HEK293 (cell line): ENCODE results near the gene SLC3A2.

ENCODE experiments used
- ELK4 ChIP-seq: IDR thresholded peaks from 2 replicates; pipeline ENCODE4 v1.6.1; 2011; ENCODE audit warnings: mild to moderate bottlenecking, low read depth, low read length, borderline replicate concordance
- KLF10 ChIP-seq: fragments of 450-650 bp; IDR thresholded peaks from 2 replicates; pipeline ENCODE4 v1.5.1; 2018; ENCODE audit warnings: missing biosample characterization, mild to moderate bottlenecking, missing genetic modification characterization
- KLF8 ChIP-seq: fragments of 450-650 bp; formaldehyde crosslinking; IDR thresholded peaks from 2 replicates; pipeline ENCODE4 v1.5.1; 2016; ENCODE audit warnings: missing biosample characterization, missing genetic modification characterization
- OSR2 ChIP-seq: fragments of 450-650 bp; formaldehyde crosslinking; IDR thresholded peaks from 2 replicates; pipeline ENCODE4 v1.5.1; 2016; ENCODE audit warnings: missing biosample characterization, missing genetic modification characterization
- PBX3 ChIP-seq: sonication (generic); formaldehyde crosslinking; IDR thresholded peaks from 2 replicates; pipeline ENCODE4 v1.8.1; 2022; ENCODE audit warnings: mild to moderate bottlenecking, moderate library complexity, missing genetic modification reagents
- SP7 ChIP-seq: fragments of 450-650 bp; formaldehyde crosslinking; IDR thresholded peaks from 2 replicates; pipeline ENCODE4 v1.5.1; 2016; ENCODE audit warnings: missing biosample characterization, missing genetic modification characterization
- ZNF138 ChIP-seq: fragments of 450-650 bp; formaldehyde crosslinking; IDR thresholded peaks from 2 replicates; pipeline ENCODE4 v1.5.1; 2016; ENCODE audit warnings: missing biosample characterization, missing genetic modification characterization, borderline replicate concordance
- ZNF19 ChIP-seq: fragments of 450-650 bp; formaldehyde crosslinking; IDR thresholded peaks from 2 replicates; pipeline ENCODE4; 2016; ENCODE audit warnings: missing biosample characterization, missing genetic modification characterization, low read depth
- ZNF366 ChIP-seq: fragments of 450-650 bp; formaldehyde crosslinking; conservative IDR thresholded peaks from 2 replicates; pipeline ENCODE4 v1.5.1; 2016; ENCODE audit warnings: missing biosample characterization, missing genetic modification characterization
- ZNF391 ChIP-seq: fragments of 450-650 bp; formaldehyde crosslinking; IDR thresholded peaks from 2 replicates; pipeline ENCODE4 v1.5.1; 2016; ENCODE audit warnings: low read depth, missing biosample characterization, missing genetic modification characterization, borderline replicate concordance
- ZNF394 ChIP-seq: fragments of 450-650 bp; formaldehyde crosslinking; IDR thresholded peaks from 2 replicates; pipeline ENCODE4 v1.5.1; 2016; ENCODE audit warnings: missing biosample characterization, missing genetic modification characterization, mild to moderate bottlenecking, moderate library complexity, borderline replicate concordance
- ZNF398 ChIP-seq: fragments of 450-650 bp; formaldehyde crosslinking; IDR thresholded peaks from 2 replicates; pipeline ENCODE4 v1.5.1; 2017; ENCODE audit warnings: missing biosample characterization, missing genetic modification characterization
- ZNF529 ChIP-seq: fragments of 450-650 bp; formaldehyde crosslinking; IDR thresholded peaks from 2 replicates; pipeline ENCODE4 v1.5.1; 2017; ENCODE audit warnings: missing genetic modification characterization, missing biosample characterization; ENCODE audit not compliant: insufficient replicate concordance
- ZNF544 ChIP-seq: fragments of 450-650 bp; formaldehyde crosslinking; IDR thresholded peaks from 2 replicates; pipeline ENCODE4 v1.5.0; 2017; ENCODE audit warnings: missing biosample characterization, missing genetic modification characterization
- ZNF623 ChIP-seq: fragments of 450-650 bp; formaldehyde crosslinking; IDR thresholded peaks from 2 replicates; pipeline ENCODE4 v1.5.1; 2016; ENCODE audit warnings: missing biosample characterization, missing genetic modification characterization
- ZNF624 ChIP-seq: fragments of 450-650 bp; formaldehyde crosslinking; IDR thresholded peaks from 2 replicates; pipeline ENCODE4 v1.5.1; 2017; ENCODE audit warnings: missing biosample characterization, missing genetic modification characterization
- ZNF747 ChIP-seq: fragments of 450-650 bp; formaldehyde crosslinking; IDR thresholded peaks from 2 replicates; pipeline ENCODE4 v1.5.1; 2016; ENCODE audit warnings: missing biosample characterization, missing genetic modification characterization
- ZNF791 ChIP-seq: fragments of 450-650 bp; formaldehyde crosslinking; IDR thresholded peaks from 2 replicates; pipeline ENCODE4 v1.5.1; 2016; ENCODE audit warnings: missing biosample characterization, missing genetic modification characterization
- ZNF843 ChIP-seq: fragments of 450-650 bp; formaldehyde crosslinking; IDR thresholded peaks from 2 replicates; pipeline ENCODE4 v1.5.1; 2016; ENCODE audit warnings: missing biosample characterization, missing genetic modification characterization
- TF ChIP-seq, protein P1 (sequence below): fragments of 450-650 bp; formaldehyde crosslinking; optimal IDR thresholded peaks from 2 replicates; pipeline ENCODE3; 2016; ENCODE audit warnings: missing biosample characterization, mild to moderate bottlenecking, missing genetic modification characterization
- TF ChIP-seq, protein P2 (sequence below): fragments of 450-650 bp; formaldehyde crosslinking; IDR thresholded peaks from 2 replicates; pipeline ENCODE4 v1.5.1; 2016; ENCODE audit warnings: missing biosample characterization, missing genetic modification characterization, low read depth
- TF ChIP-seq, protein P3 (sequence below): fragments of 450-650 bp; formaldehyde crosslinking; IDR thresholded peaks from 2 replicates; pipeline ENCODE4 v1.5.1; 2016; ENCODE audit warnings: missing biosample characterization, missing genetic modification characterization
- TF ChIP-seq, protein P4 (sequence below): fragments of 450-650 bp; formaldehyde crosslinking; IDR thresholded peaks from 2 replicates; pipeline ENCODE4 v1.5.1; 2017; ENCODE audit warnings: missing biosample characterization, missing genetic modification characterization
- TF ChIP-seq, protein P5 (sequence below): fragments of 450-650 bp; formaldehyde crosslinking; IDR thresholded peaks from 2 replicates; pipeline ENCODE4 v1.5.1; 2016; ENCODE audit warnings: missing biosample characterization, missing genetic modification characterization

SLC3A2 gene

GRCh38 chr11:62839050-62839945 is 41.4 kb upstream of the SLC3A2 start, which contains the start of gene WDR74 (continued):
- TF ChIP-seq ZNF398 (tag by site-specific recombination) (no peak), ZNF391 (tag by site-specific recombination) (peak; percentile 22; the same call in 1 of the 2 replicates), ZNF624 (tag by site-specific recombination) (no peak), ZNF394 (tag by site-specific recombination) (no peak; the same call in 1 of the 2 replicates), KLF10 (tag by site-specific recombination) (no peak; the same call in 1 of the 2 replicates), ZNF747 (no peak), ZNF529 (no peak), KLF8 (peak; percentile 57; the same call in 1 of the 2 replicates), ZNF843 (tag by site-specific recombination) (no peak), ZNF623 (tag by site-specific recombination) (no peak), ZNF791 (tag by site-specific recombination) (no peak), ZNF19 (no peak), ELK4 (no peak), ZNF544 (tag by site-specific recombination) (no peak), SP7 (tag by site-specific recombination) (peak; percentile 61), ZNF366 (tag by site-specific recombination) (no peak), ZNF138 (tag by site-specific recombination) (no peak), PBX3 (peak; percentile 77; the same call in 1 of the 2 replicates), OSR2 (tag by site-specific recombination) (no peak)
- TF ChIP-seq, protein P1, sequence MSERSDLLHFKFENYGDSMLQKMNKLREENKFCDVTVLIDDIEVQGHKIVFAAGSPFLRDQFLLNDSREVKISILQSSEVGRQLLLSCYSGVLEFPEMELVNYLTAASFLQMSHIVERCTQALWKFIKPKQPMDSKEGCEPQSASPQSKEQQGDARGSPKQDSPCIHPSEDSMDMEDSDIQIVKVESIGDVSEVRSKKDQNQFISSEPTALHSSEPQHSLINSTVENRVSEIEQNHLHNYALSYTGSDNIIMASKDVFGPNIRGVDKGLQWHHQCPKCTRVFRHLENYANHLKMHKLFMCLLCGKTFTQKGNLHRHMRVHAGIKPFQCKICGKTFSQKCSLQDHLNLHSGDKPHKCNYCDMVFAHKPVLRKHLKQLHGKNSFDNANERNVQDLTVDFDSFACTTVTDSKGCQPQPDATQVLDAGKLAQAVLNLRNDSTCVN (tag by site-specific recombination): peak; percentile 45
- TF ChIP-seq, protein P2, sequence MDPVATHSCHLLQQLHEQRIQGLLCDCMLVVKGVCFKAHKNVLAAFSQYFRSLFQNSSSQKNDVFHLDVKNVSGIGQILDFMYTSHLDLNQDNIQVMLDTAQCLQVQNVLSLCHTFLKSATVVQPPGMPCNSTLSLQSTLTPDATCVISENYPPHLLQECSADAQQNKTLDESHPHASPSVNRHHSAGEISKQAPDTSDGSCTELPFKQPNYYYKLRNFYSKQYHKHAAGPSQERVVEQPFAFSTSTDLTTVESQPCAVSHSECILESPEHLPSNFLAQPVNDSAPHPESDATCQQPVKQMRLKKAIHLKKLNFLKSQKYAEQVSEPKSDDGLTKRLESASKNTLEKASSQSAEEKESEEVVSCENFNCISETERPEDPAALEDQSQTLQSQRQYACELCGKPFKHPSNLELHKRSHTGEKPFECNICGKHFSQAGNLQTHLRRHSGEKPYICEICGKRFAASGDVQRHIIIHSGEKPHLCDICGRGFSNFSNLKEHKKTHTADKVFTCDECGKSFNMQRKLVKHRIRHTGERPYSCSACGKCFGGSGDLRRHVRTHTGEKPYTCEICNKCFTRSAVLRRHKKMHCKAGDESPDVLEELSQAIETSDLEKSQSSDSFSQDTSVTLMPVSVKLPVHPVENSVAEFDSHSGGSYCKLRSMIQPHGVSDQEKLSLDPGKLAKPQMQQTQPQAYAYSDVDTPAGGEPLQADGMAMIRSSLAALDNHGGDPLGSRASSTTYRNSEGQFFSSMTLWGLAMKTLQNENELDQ: no peak
- TF ChIP-seq, protein P3, sequence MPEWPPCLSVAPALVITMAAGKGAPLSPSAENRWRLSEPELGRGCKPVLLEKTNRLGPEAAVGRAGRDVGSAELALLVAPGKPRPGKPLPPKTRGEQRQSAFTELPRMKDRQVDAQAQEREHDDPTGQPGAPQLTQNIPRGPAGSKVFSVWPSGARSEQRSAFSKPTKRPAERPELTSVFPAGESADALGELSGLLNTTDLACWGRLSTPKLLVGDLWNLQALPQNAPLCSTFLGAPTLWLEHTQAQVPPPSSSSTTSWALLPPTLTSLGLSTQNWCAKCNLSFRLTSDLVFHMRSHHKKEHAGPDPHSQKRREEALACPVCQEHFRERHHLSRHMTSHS (tag by site-specific recombination): no peak
- TF ChIP-seq, protein P4, sequence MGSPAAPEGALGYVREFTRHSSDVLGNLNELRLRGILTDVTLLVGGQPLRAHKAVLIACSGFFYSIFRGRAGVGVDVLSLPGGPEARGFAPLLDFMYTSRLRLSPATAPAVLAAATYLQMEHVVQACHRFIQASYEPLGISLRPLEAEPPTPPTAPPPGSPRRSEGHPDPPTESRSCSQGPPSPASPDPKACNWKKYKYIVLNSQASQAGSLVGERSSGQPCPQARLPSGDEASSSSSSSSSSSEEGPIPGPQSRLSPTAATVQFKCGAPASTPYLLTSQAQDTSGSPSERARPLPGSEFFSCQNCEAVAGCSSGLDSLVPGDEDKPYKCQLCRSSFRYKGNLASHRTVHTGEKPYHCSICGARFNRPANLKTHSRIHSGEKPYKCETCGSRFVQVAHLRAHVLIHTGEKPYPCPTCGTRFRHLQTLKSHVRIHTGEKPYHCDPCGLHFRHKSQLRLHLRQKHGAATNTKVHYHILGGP (tag by site-specific recombination): no peak
- TF ChIP-seq, protein P5, sequence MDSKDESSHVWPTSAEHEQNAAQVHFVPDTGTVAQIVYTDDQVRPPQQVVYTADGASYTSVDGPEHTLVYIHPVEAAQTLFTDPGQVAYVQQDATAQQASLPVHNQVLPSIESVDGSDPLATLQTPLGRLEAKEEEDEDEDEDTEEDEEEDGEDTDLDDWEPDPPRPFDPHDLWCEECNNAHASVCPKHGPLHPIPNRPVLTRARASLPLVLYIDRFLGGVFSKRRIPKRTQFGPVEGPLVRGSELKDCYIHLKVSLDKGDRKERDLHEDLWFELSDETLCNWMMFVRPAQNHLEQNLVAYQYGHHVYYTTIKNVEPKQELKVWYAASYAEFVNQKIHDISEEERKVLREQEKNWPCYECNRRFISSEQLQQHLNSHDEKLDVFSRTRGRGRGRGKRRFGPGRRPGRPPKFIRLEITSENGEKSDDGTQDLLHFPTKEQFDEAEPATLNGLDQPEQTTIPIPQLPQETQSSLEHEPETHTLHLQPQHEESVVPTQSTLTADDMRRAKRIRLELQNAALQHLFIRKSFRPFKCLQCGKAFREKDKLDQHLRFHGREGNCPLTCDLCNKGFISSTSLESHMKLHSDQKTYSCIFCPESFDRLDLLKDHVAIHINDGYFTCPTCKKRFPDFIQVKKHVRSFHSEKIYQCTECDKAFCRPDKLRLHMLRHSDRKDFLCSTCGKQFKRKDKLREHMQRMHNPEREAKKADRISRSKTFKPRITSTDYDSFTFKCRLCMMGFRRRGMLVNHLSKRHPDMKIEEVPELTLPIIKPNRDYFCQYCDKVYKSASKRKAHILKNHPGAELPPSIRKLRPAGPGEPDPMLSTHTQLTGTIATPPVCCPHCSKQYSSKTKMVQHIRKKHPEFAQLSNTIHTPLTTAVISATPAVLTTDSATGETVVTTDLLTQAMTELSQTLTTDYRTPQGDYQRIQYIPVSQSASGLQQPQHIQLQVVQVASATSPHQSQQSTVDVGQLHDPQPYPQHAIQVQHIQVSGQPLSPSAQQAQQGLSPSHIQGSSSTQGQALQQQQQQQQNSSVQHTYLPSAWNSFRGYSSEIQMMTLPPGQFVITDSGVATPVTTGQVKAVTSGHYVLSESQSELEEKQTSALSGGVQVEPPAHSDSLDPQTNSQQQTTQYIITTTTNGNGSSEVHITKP (tag by site-specific recombination): peak; percentile 54; the same call in 1 of the 2 replicates
